ENCODE measurements around the gene CHD6.

Gene CHD6

DNA sequence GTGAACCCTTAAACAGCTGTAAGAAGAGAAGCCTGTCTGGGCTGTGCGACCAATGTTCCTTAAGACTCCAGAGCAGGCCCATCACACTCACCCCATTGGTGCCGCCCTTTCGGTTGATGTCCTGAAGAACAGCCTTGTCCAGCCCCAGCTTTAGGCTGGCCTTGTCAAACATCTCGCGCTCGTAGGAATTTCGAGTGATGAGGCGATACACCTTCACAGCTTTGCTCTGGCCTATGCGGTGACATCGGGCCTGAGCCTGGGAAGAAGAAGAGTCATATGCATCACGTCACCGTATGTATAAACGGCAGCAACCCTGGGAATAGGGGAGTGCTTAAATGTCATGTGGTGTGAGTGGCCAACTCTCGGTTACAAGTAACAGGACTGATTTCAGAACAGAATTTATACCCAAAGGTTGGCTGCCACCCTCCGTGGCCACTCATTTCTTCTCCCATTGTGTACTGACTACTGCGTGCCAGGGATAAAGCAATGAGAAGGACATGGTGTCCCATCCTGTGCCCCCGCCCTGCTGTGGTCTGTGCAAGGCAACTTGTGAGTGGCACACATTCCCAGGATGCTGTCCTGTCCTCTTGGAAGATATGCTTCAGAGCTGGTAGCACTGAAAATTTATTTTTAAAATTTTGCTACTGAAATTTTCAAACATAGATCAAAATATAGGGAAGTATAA, 160.9 kb downstream of the CHD6 start:
- DNase-seq: no peak

DNA sequence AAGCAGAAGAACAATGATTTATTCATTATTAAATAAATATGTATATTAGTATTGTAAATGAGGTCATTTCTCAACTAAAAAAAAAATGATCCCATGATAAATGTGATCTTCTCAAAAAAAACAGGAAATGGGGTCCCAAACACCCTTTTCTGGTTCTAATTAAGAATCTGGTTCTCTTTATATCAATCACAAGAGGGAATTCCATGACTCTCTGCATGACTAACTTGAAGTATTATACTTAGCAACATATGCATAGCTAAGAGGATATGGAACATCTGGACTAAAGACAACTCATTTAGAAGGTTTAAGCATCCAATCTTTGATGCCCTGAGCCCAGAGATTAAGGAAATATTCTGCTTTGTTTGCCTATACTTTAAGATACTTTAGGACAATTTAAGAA, 161.8 kb downstream of the CHD6 start:
- DNase-seq: no peak

GRCh38 chr20:41454250-41454649, 163.9 kb downstream of the CHD6 start:
- no peak for DNase-seq

GRCh38 chr20:41453010-41453950, 164.9 kb downstream of the CHD6 start:
- no peak for DNase-seq

DNA sequence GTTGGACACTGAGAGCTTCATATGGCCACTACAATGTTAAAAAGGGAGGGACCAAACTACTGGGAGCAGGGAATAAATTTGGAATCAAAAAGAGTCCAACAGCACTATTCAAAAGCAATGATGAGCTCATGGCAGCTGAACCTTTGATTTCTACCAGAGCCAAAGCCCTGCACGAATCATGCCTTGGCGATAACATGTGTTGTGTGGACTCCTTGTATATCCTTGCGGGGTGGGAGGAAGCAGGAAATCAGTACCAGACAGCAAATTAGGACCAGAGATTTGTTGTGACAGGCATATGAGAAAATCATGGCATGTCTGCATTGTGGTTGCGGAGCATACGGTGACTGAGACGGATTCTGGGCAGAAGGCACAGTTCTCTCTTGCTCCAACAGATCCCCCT, 166.0 kb downstream of the CHD6 start:
- no peak for DNase-seq

GRCh38 chr20:41447006-41447405, 171.2 kb downstream of the CHD6 start:
- no peak for DNase-seq

GRCh38 chr20:41446456-41446855, 171.7 kb downstream of the CHD6 start:
- no peak for DNase-seq

DNA sequence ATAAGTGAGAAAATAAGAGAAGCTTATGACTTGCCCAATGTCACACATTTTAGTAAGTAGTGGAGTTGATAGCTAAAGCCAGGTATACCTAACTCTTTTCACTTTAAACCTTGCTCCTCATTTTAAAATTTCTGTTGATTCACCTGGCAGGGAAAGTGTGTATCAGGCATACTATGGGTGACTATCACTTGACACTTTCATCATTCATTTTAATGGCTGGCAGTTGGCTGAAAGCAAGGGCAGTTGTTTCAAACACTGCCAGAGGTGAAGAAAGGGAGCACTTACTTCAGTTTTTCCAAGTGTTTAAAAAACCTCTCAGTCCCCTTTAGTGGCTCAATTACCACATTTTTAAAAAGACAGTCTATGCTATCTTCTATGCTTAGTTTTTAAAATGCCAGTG, 173.4 kb downstream of the CHD6 start:
- DNase-seq: no peak

DNA sequence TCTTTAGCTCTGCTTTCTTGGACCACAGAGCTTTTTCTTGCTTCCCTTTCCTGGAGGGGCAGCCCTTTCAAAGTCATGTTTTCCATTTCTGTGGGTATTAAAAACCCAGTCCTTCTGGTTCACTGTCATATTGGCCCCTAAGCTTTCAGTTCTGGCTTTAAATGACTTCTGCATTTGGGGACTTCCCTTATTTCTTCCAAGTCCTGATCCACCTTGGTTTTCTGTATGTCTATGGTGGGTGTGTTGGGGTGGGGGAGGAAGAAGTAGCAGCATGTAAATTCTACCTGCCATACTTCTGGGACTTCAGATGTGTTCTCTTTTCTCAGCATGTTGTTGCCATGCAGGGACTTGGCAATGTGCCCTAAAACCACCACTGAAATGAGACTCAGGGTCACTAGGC, 174.5 kb downstream of the CHD6 start:
- DNase-seq: no peak

- DNase-seq: no peak
Observed at GRCh38 chr20:41440882-41441281, 177.3 kb downstream of the CHD6 start.

- DNase-seq: no peak
Observed at GRCh38 chr20:41437836-41438235, 180.3 kb downstream of the CHD6 start.

GRCh38 chr20:41436679-41437078, 181.5 kb downstream of the CHD6 start:
- DNase-seq: no peak

GRCh38 chr20:41433203-41433602, 185.0 kb downstream of the CHD6 start:
- DNase-seq: no peak

- no peak for DNase-seq
Observed at GRCh38 chr20:41432746-41433145, 185.4 kb downstream of the CHD6 start.

GRCh38 chr20:41428285-41428684, 189.9 kb downstream of the CHD6 start:
- DNase-seq: peak; percentile 20 to 31

- no peak for DNase-seq
Observed at GRCh38 chr20:41427833-41428232, 190.3 kb downstream of the CHD6 start.

DNA sequence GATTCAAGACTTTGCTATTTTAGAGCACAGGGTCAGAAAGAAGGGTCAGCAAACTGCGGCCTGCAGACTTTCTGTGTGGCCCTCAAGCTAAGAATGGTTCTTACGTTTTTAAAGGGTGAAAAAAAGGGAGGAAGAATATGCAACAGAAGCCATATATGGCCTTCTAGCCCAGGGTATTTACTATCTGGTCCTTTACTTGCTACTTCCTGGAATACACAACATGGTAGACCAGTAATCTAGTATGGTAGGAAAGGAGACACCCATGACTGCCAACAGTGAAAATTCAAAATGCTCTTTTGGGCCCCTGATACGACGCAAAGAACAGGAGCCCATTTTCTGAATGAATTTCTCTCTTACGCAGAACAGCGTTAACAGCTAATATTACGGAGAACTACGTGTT, 191.2 kb downstream of the CHD6 start:
- no peak for DNase-seq

DNA sequence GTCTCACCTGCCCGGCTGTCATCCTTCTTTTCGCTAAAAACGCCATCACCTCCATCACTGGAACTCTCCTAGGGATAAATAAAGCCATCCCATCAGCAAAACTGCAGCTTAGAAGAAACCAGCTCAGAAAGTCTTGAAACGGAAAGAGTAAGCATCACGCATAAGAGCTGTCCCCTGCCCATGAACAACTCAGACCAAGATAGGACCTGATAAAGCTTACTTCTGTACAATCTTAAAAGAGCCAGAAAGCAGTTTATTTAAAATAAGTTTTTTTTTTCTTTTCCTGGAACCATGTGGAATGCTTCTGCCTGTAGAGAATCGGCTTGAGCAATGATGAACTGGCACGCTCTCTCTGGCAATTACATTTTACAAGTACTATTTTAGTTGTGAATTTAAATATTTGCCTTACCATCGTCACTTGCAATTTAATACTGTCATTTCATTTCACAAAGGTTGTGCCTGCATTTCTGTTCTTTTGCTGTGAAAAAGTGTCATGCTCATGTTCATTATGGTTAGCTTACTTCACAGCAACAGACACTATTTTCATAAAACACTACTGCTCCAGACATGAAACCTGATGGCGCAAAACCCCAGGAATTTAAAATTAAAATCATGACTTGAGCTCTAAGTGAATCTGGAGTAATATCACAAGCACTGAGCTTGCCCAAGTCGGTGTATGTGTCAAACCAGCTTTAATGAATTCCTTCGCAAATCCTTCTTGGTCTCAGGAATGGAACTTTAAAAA, 191.9 kb downstream of the CHD6 start:
- no peak for DNase-seq

- DNase-seq: no peak
Observed at GRCh38 chr20:41425180-41425884, 192.8 kb downstream of the CHD6 start.

DNA sequence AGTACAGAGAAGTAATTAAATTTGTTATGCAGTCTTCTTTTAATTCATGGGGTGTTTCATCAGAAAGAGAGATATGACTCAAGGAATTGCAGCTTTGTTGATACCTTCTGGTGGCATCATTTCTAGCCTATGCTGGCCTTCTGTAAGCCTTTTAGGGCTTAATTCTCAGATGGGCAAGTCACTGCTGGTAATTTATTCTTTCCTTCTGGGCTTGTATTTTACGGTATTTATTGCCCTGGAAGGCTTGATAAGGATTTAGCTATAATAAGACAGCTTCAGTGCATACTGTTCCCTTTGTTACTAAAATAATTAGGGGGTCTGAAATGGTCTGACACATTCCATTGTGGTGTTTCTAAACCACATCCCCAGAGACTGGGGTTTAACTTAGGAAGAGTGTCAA, 193.6 kb downstream of the CHD6 start:
- no peak for DNase-seq

DNA sequence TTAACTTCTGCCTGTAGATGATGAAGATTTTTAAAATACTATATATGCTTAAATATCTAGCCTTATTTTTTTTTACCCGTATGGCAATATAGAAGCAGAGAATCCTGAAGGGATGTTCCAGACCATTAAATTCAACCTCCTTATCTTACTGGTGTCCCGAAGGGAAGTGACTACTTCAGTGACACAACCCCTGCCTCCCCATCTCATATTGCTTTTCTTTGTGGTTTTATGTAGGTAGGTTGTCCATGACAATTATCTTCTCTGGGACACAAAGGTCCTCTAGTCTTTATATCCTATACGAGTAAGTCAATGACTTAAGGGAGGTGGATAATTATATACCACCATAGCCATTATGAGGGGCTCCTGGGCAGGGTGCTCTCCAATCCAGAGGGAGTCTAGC, 194.2 kb downstream of the CHD6 start:
- no peak for DNase-seq

- DNase-seq: no peak
Observed at GRCh38 chr20:41422953-41423352, 195.2 kb downstream of the CHD6 start.

DNA sequence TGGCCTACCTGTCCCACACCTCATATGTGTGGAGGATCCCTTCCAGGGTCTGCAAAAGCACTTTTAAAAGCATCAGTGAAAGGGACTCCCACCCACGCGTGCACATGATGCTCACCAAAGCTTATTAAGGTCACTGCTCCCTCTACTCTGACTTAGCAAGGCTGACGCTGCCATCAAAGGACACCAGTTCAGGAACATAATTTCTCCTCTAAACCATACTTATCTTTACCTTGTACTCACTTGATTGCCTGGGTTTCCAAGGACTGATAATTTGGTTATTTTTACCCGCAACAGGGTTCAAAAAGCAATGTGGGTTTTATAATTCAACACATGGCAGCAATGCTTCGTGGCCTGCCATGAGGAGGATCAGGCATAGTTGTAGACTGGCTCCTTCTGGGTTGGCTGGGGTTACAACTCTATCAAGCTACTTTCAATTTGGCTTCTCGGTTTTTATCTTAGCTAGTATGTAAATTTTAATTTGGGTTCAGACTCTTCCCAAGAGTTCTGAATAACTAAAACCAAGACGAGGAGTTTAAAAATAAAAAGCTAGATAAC, 199.4 kb downstream of the CHD6 start:
- no peak for DNase-seq

Data from CD4-positive, alpha-beta T cell treated with Interleukin-4 for 1 hour (primary cell).